ENCODE measurements around the gene PRKCH.

GRCh38 chr14:61401461-61401860, 80.1 kb downstream of the PRKCH start:
- TF ChIP-seq CTCF (IDR thresholded peaks at IDR 0.05) = no peak
- no peak for TF ChIP-seq EP300 (IDR thresholded peaks at IDR 0.05)
- TF ChIP-seq POLR2A (IDR thresholded peaks at IDR 0.05) = no peak
- no peak for TF ChIP-seq POLR2AphosphoS5 (IDR thresholded peaks at IDR 0.05)
